ENCODE results near the gene MKS1. TPM values are rescaled to one million over a fixed set of nuclear protein-coding genes. Genes with fewer than 3 reads are reported as not detected.

MKS1 gene
- total RNA-seq, 1 donor from 2014 or later, result 27.8 TPM

- Mint-ChIP-seq H3K27ac (ENCODE audit: unreplicated experiment) (no peak overlapping the region), H3K9me3 (ENCODE audit: unreplicated experiment) (no peaks in the 10 kb centered on the region), H3K4me1 (ENCODE audit: unreplicated experiment) (peaks cover 14% of the 10 kb centered on the region), H3K4me3 (ENCODE audit: unreplicated experiment) (no peak overlapping the region), H3K27me3 (ENCODE audit: unreplicated experiment) (peaks cover 9% of the 10 kb centered on the region), H3K36me3 (ENCODE audit: low read depth, unreplicated experiment) (no peaks in the 10 kb centered on the region)
- TF ChIP-seq CTCF (IDR thresholded peaks at IDR 0.05; ENCODE audit: unreplicated experiment), result no peak
- no peak for DNase-seq (ENCODE audit: low spot score)
Observed at GRCh38 chr17:58265271-58265670, 46.2 kb upstream of the MKS1 start.

GRCh38 chr17:58264407-58265103, 45.5 kb upstream of the MKS1 start:
- no peak for TF ChIP-seq CTCF (IDR thresholded peaks at IDR 0.05; ENCODE audit: unreplicated experiment)
- Mint-ChIP-seq H3K4me1 (ENCODE audit: unreplicated experiment) (peaks cover 14% of the 10 kb centered on the region), H3K9me3 (ENCODE audit: unreplicated experiment) (no peaks in the 10 kb centered on the region), H3K36me3 (ENCODE audit: low read depth, unreplicated experiment) (no peaks in the 10 kb centered on the region), H3K4me3 (ENCODE audit: unreplicated experiment) (peak overlapping the region; percentile 43), H3K27me3 (ENCODE audit: unreplicated experiment) (peaks cover 9% of the 10 kb centered on the region), H3K27ac (ENCODE audit: unreplicated experiment) (no peak overlapping the region)
- DNase-seq (ENCODE audit: low spot score), result no peak

GRCh38 chr17:58263773-58264172, 44.7 kb upstream of the MKS1 start:
- Mint-ChIP-seq H3K4me1 (ENCODE audit: unreplicated experiment) (peaks cover 14% of the 10 kb centered on the region), H3K4me3 (ENCODE audit: unreplicated experiment) (no peak overlapping the region), H3K36me3 (ENCODE audit: low read depth, unreplicated experiment) (no peaks in the 10 kb centered on the region), H3K27me3 (ENCODE audit: unreplicated experiment) (peaks cover 9% of the 10 kb centered on the region), H3K27ac (ENCODE audit: unreplicated experiment) (no peak overlapping the region), H3K9me3 (ENCODE audit: unreplicated experiment) (no peaks in the 10 kb centered on the region)
- DNase-seq (ENCODE audit: low spot score), result no peak
- TF ChIP-seq CTCF (IDR thresholded peaks at IDR 0.05; ENCODE audit: unreplicated experiment), result no peak

GRCh38 chr17:58262149-58262548, 43.1 kb upstream of the MKS1 start:
- Mint-ChIP-seq H3K9me3 (ENCODE audit: unreplicated experiment) (no peaks in the 10 kb centered on the region), H3K36me3 (ENCODE audit: low read depth, unreplicated experiment) (no peaks in the 10 kb centered on the region), H3K4me3 (ENCODE audit: unreplicated experiment) (no peak overlapping the region), H3K4me1 (ENCODE audit: unreplicated experiment) (peaks cover 14% of the 10 kb centered on the region), H3K27ac (ENCODE audit: unreplicated experiment) (peak overlapping the region; percentile 51), H3K27me3 (ENCODE audit: unreplicated experiment) (peaks cover 10% of the 10 kb centered on the region)
- DNase-seq (ENCODE audit: low spot score), result no peak
- no peak for TF ChIP-seq CTCF (IDR thresholded peaks at IDR 0.05; ENCODE audit: unreplicated experiment)

GRCh38 chr17:58254803-58255202, 35.7 kb upstream of the MKS1 start:
- Mint-ChIP-seq H3K27ac (ENCODE audit: unreplicated experiment) (no peak overlapping the region), H3K27me3 (ENCODE audit: unreplicated experiment) (peaks cover 9% of the 10 kb centered on the region), H3K4me3 (ENCODE audit: unreplicated experiment) (no peak overlapping the region), H3K9me3 (ENCODE audit: unreplicated experiment) (no peaks in the 10 kb centered on the region), H3K4me1 (ENCODE audit: unreplicated experiment) (no peaks in the 10 kb centered on the region), H3K36me3 (ENCODE audit: low read depth, unreplicated experiment) (no peaks in the 10 kb centered on the region)
- no peak for TF ChIP-seq CTCF (IDR thresholded peaks at IDR 0.05; ENCODE audit: unreplicated experiment)
- no peak for DNase-seq (ENCODE audit: low spot score)

Data from endothelial cell (in vitro differentiated cells).